GM18519 (cell line): ENCODE results near the gene ADAM8.

Source experiments
- ATAC-seq: cut with Tn5 transposase; IDR thresholded peaks from one replicate; pipeline ENCODE4 v1.9.1; 2021; ENCODE audit warnings: mild to moderate bottlenecking, moderate library complexity; ENCODE audit not compliant: unreplicated experiment, low FRiP score

The ADAM8 gene

DNA sequence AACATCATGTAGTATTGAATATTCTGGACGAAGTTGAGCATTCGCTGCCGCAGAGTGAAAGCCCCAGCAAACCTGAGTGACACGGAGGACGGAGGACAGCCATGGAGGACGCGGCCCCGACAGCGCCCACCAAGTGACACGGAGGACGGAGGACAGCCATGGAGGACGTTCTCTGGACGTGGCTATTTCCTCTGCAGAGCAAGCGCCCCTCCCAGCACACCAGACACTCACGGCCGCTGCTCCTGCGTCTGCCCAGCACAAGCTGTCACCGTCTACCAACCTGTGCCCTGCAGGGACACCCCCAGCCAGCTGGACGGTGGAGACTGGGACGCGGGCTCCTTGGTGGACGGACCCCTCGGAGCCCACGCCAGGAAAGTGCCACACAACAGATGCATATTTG lies 7.3 kb upstream of the ADAM8 start:
- ATAC-seq, result no peak

DNA sequence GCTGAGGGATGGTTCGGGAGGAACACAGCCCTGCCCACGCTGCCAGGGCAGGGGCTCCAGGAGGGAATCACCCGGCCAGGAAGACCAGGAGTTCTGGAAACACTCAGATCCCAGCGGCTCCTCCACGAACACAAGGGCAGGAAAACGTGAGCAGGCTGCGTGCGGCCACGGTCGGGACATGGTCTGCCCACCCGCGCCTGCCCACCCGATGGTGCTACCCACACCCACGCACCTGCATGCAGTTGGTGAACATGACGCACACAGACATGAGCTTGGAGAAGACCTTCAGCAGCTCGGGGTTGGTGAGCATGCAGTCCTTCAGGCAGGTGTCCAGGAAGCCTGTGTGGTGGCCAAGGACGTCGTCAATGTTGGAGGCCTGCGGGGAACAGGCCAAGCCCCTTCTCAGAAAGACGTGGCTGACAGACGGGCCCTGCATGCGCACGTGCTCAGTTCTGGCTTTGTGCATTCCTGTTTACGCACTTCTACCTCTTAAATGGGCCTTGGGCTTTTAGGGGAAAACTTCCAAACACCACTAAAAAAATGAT lies 6.2 kb upstream of the ADAM8 start:
- ATAC-seq, result no peak

DNA sequence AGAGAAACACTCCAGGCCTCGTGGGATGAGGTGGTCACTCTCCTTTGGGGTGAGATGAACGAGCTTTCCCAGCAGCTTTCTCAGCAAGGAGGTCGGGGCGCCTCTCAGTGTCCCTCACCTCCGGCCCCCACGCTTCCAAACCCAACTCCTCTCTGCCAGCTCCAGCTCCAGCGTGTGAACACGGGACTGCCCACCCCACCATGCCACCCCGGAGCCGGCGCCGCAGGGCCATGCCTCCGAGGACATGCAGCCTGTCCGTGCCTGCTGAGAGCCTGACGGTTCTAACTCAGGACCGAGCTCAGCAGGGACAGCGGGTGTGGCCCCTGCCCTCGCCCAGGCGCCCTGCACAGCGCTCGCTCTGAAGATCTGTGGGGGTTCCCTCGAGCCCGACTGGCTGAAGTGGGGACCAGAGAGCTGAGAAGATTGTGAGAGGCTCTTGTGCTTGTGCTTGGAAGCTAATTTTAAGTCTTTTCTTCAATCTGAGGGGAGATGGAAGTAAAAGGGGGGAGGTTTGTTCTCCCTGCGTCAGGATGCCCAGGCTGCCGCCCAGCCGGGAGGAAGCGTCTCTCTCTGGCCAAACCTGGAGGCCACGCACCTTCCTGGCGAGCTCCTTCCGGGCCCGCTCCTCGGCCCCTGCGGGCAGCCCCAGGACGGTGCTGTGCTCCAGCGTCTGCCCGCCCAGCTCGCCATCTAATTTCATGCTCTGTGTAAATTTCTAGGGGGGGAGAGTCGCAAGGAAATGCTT lies 5.1 kb upstream of the ADAM8 start:
- ATAC-seq, result no peak

DNA sequence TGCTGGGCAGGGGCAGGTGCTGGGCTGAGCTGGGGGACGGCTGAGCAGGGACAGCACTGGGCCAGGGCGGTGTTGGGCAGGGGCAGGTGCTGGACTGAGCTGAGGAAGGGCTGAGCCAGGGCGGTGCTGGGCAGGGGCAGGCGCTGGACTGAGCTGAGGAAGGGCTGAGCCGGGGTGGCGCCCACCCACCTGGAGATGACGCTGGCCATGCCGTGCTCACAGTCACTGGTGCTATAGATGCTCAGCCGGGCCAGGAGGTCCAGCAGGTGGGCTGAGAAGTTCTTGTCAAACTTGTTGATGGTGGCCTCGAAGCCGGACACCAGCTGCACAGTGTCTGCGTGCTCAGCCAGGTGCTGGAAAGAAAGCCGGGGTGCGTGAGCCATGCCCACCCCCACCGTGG lies 4.4 kb upstream of the ADAM8 start:
- ATAC-seq, result no peak

DNA sequence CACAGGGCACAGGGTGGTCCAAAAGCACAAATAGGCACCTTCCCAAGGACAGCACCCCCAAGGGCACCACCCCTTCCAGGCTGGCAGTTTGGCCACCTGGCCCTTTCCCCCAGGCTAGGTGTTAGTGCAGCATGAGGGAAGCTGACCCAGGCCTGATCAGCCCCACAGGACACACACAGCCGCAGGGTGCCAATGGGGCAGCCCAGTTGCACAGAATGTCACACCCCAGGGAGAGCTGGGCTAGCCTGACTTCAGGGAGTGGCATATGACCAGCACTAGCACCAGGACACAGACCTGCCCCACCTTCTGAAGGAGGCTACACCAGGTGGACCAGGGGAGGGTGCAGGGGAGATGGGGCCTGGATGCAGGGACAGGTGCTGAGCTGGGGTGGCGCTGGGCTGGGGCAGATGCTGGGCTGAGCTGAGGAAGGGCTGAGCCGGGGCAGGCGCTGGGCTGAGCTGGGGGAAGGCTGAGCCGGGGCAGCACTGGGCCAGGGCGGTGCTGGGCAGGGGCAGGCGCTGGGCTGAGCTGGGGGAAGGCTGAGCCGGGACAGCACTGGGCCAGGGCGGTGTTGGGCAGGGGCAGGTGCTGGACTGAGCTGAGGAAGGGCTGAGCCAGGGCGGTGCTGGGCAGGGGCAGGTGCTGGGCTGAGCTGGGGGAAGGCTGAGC lies 3.9 kb upstream of the ADAM8 start:
- ATAC-seq, result no peak

DNA sequence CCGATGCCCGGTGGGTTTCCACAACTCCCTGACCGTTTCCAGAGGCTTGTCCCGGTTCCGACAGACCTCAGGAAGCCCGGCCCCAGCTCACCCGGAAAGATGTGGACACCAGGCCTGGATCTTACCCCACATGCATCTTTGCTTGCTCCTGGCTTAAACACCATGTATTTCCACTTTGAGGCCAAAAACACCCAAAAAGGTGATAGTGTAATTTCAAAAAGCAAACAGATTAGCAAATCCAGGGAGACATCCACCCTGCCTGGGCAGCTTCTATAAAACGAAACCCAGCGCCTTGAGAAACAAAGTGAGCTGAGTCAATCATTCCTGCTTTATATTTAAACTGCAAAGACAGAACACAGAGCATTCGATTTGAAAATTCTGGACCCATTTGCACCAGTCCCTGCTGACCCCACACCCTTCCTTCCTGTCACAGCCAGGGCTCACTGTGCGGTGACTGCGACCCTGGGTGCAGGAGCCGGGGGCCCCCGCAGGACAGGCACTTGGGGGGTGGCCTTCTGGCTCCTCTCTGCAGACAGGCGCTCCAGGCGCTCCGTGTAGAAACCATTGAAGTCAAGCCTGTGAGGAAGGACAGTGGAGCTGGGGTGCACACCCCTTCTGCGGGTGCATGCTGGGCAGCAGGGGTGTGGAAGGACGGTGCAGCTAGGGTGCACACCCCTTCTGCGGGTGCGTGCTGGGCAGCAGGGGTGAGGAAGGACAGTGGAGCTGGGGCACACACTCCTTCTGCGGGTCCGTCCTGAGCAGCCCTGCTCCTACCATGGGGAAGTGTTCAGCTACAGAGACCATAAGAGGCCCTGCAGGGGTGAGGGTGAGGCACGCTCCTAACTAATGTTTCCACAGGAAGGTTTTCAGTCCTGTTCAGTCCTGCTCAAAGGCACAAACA lies 2.9 kb upstream of the ADAM8 start:
- no peak for ATAC-seq

DNA sequence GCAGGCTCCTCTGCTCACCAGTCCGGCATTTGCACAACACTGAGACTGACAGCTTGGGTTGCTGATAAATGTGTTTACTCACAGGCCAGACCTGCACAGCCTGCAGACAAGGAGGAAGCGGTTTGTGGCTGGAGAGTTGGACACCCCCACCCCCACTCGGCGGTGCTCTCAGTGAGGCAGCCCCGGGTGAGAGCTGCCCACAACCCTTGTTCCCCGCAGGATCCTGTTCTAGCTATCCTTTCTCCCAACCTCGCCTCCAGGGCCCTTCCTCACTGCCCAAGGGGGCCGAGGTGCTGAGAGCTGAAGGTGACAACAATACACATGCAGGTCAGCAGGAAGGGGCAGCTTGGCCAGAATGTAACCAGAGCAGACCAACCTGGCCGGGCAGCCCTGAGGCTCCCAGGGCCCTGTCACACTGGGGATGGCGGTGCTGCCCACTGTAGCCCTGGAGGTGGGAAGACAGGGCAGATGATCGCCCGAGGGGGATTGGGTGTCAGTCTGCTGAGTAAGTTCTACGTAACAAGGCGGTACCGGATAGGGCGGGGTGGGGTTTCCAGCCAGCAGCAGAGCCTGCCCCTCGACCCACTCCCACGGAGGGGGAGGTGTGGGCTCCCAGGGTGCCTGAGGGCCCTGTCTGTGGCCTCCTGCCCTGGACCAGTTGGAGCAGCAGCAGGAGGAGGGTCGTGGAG lies 2.1 kb upstream of the ADAM8 start:
- ATAC-seq, result no peak

DNA sequence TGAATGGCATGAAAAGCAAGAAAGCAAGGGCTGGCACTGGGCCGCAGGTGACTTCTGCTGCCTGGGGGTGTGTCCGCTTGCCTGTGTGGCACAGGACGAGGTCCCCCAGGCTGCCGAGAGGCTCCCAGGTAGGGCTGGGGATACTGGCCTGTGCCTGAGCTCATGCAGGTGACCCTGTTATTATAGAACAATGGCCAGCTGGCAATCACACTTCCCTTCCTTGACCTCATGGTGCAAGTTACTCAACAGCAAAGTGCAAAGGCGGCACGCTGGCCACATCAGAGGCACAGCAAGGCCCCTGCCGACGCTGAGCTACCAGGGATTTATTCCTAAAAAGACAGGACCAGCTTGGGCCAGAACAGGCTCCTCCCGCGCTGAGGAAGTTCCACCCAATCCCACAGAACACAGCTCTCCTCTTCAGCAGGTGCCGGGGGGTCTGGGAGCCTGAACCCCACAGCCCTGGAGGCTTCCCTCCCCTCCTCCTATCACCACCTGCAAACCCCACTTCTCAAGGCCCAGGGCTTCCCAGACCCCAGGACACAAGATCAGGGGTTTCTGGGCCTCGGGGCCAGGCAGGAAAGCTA lies 1.4 kb upstream of the ADAM8 start:
- no peak for ATAC-seq

DNA sequence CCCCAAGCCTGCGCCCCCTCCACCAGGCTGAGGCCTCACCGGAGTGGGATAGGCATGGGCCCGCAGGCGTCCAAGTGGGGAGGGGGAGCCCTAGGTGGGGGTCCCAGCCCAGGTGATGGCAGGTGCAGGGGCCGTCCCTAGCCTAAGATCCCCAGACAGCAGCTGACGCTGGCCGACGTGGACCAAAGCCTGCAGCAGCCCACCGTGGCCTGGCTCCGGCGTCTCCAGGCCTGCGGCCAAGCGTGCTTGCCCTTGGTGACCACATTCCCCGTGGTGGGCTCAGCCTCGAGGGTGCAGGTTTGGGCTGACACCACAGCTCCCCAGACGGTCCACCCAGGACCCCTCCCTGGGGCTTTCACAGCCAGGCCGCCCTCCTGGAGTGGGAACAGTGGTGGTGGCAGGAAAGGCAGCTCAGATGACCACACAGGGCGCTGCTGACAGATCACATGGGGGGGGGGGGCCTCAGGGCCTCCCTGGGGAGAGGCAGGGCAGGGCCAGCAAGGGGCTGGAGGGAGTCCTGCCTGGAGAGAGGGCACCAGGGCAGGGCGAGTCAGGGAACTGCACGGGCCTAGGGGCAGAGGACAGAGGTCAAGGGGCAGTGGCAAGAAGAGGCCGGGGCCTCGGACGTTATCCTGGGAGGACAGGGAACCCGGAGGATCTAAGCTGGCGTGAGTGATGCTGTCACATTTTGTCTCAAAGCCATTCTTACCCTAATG lies 767 bp upstream of the ADAM8 start:
- no peak for ATAC-seq

DNA sequence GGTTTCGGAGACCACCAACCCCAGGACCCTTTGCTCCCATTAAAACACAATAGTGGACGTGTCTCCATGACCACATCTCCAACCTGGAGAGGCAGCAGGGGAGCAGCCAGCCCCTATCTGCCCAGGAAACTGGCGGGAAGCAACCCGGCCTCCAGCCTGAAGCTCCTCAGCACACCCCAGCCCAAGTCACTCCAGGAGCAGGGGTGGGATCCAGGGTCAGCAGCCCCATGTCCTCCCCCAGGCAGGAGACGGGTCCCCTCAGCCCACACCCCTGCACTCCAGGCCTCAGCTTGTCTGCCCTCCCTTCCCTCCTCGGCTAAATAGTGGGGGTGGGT lies 601 bp downstream of the ADAM8 start:
- ATAC-seq, result no peak

DNA sequence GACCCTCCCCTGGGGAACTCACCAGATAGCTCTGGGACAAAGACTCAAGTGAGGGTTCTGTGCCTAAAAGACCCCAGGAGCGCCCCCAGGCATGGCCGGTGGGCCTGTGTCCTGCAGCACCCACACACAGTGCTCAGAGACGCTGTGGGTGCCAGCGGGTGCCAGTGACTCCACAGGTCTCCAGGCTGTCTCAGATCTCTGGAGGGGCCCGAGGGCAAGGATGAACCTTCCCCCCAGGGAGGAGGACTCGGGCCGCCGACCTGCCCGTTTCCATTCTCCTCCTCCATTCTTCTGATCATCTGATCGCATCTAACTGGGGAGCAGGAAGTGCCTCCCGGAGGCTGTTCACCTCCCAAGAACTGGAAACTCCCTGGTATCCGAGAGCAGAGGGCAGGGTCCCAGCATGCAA lies 980 bp downstream of the ADAM8 start:
- no peak for ATAC-seq

DNA sequence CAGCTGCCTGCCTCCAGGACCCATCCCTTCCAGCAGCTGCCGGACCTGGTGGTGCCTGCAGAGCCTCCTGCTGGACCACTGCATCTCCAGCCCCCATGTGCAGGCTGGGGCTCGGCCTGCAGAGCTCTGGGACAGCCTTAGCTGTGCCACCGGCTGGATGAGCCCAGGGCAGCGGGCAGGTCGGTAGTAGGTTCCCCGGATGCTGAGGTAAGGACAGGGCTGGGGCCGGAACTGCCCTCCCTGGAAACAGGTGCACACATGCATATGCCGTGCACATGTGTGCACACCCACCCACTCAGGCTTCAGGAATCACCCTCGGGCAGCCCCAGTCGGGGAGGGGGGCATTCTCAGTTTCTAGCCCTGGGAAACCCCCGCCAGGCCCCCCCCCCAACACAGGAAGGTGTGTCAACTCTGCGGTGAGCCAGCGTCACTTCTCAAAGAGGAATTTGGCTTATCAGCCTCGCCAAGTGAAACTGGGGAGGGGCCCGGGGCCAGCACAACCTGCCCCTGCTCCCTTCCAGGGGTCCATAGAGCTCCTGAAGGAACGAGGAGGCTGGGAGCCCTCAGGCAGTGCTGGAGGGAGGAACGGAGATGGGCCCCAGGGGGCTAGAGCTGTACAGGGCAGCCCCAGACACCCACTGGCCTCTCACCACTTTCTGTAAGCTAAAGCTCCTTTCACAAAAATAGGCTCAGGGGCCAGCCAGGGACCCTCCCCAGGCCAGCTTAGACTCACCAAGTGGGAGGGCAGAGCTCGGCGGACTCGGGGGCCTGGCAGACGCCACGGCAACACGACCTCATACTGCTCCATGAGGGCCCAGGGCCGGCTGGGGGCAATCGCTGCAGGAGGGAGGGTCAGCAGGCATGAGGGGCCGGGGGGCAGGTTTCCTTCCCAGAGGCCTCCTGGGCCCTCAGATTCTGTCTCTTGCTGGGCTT lies 1.7 kb downstream of the ADAM8 start:
- ATAC-seq, result peak; percentile 37

DNA sequence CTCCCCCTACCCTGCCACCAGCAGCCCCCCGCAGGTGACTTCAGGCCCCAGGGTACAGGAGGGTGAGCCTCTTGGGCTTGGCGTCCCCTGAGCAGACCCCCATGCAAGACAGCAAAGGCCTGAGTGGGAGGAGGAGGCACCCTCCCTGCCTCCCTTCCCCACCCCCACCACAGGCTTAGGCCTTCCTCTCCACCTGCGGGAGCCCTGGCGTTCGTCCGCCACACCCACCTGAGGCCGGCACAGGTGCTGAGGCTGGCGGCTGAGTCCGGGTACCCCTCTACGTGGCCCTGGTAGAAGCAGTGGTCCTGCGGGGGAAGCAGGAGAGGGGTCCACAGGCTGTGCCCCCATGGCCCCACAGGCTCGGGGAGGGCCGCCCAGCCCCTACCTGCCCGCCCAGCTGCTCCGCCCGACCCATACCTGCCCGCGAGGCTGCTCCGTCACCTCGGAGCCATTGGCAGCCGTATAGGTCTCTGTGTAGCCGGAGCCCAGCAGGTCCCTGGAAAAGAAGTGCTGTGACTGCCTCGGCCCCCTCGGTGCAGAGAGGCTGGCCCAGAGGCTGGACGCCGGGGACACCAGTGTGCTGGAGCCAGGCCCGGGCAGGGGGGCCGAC lies 3.0 kb downstream of the ADAM8 start:
- no peak for ATAC-seq

DNA sequence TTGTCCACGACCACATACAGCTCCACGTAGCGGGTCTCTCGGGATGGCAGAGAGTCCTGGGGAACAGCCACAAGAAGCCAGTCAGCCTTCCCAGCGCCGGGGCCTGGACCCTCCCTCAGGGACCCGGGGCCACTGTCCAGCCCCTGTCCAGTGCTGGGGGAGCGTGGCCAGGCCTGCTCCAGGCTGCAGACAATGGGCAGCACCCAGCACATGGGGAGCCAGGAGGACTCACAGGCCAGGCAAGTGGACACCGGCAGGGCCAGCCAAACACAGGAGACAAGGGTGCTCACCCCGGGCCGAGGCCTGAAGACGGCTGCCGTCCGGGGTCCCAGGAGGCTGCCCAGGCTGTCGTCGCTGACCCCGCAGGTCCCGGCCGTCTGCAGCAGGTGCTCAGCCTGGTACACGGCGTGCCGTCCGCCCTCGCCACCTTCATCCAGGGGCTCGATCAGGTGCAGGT lies 3.7 kb downstream of the ADAM8 start:
- ATAC-seq, result no peak

DNA sequence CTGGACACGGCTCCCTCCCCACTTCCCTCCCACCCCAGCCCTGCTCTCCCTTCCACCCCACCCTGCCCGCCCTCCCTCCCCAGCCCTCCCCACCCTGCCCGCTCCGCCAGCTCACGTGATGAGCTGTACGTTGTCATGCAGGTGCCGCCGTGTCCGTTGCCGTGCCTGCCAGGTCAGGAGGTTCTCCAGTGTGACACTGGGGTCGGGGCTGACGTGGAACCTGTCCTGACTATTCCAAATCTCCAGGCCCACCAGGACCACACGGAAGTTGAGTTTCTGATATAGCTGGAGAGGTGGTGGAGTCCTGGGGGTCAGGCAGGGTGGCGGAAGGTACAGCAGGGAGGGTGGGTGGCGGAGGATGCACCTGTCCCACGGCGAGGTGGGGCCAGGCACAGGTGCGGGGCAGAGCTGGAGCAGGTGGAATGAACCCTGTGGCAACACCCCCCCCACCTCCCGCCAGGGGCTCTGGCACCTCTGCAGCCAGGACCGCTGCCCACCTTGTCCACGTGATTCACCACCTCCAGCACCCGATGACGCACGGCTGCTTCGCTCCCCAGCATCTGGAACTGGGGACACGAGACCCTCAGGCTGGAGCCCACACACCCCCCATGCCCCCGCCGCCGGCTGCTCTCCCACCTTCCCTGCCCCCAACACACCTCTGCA lies 4.2 kb downstream of the ADAM8 start:
- ATAC-seq, result no peak

DNA sequence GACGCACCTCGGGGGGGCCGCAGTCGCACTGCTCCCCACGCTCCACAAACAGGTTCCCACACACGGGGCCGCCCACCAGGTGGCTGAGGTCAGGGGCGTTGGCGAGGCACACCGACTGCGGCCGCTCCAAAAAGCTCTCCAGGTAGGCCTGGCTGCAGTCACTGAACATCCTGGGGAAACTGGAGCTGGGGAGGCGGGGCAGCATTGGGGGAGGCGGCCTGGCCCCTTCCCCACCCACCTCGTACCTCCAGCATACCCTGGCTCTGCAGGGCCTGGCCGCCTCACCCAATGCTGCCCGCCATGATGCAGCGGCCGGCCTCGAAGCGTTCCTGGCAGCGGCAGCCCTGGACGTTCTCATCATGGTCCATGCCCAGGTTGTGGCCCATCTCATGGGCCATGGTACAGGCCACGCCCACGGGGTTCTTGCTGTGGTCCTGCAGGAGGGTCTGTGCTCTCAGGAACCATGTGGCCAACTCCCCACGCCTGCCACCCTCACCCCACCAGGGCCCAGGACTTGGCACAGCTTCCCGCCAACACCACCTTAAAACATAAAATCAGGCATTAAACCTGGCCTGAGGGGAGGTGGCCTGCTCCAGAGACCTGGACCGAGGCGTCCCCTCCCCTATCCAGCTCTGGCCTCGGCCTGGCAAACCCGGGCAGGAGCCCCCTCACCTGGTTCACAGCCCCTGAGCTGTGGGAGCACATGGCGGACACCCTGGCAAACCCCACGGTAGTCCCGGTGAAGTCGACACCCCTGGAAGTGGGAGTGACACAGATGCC lies 5.0 kb downstream of the ADAM8 start:
- ATAC-seq, result no peak

DNA sequence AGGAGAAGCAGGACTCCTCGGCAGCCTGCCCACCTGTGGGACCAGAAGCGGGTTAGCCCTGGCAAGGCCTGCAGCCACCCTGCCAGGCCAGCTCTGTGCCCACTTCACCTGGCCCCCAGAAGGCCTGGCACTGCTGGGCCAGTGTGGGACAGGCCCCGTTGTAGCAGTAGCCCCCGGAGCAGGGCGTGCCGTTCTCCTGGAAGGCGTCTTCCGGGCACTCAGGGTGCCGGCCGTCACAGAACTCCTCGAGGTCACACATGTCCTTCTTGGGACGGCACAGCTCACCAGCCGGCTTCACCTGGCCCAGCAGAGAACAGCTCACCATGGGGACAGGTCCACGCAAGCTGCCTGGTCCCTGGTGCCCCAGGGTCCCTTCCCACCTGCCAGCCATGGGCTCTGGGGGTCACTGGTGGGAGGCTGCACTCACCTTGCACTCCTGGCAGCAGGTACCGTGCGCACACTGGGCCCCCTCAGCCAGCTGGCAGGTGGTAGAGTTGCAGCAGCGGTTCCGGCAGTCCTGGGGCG lies 5.8 kb downstream of the ADAM8 start:
- ATAC-seq, result no peak
